ENCODE data around the gene RTN1.

RTN1 gene

GRCh38 chr14:59870277-59871165 is at the start of gene RTN1:
RTN1 (minus strand) TSS chr14:59870776; CDS start chr14:59870630, 146 bp downstream.
- DNase-seq (ENCODE audit: low spot score) = peak; percentile 83

GRCh38 chr14:59920378-59920683 is 49.8 kb upstream of the RTN1 start:
- no peak for DNase-seq (ENCODE audit: low spot score)

GRCh38 chr14:59919570-59920377 is 49.2 kb upstream of the RTN1 start, which contains the start of gene LRRC9:
LRRC9 (plus strand) TSS chr14:59920144.
- DNase-seq (ENCODE audit: low spot score) = peak; percentile 83

GRCh38 chr14:59918824-59919569 is 48.4 kb upstream of the RTN1 start:
- DNase-seq (ENCODE audit: low spot score) = peak; percentile 77

- DNase-seq (ENCODE audit: low spot score) = no peak
These were observed 42.6 kb upstream of the RTN1 start for GRCh38 chr14:59913187-59913586.

- DNase-seq (ENCODE audit: low spot score) = no peak
These were observed 41.9 kb upstream of the RTN1 start for GRCh38 chr14:59912443-59912842.

GRCh38 chr14:59905188-59905587 is 34.6 kb upstream of the RTN1 start:
- DNase-seq (ENCODE audit: low spot score) = no peak

- DNase-seq (ENCODE audit: low spot score) = no peak
These were observed 33.6 kb upstream of the RTN1 start for GRCh38 chr14:59904184-59904583.

- DNase-seq (ENCODE audit: low spot score) = no peak
These were observed 30.0 kb upstream of the RTN1 start for GRCh38 chr14:59900556-59900955.

- DNase-seq (ENCODE audit: low spot score) = peak; percentile 47
These were observed 27.3 kb upstream of the RTN1 start for GRCh38 chr14:59897757-59898383.

- no peak for DNase-seq (ENCODE audit: low spot score)
These were observed 25.1 kb upstream of the RTN1 start for GRCh38 chr14:59895721-59896120.

- DNase-seq (ENCODE audit: low spot score) = peak; percentile 57
These were observed 20.1 kb upstream of the RTN1 start for GRCh38 chr14:59890676-59891075.

GRCh38 chr14:59882957-59883356 is 12.4 kb upstream of the RTN1 start:
- DNase-seq (ENCODE audit: low spot score) = no peak

- no peak for DNase-seq (ENCODE audit: low spot score)
These were observed 555 bp upstream of the RTN1 start for GRCh38 chr14:59871166-59871495.

- DNase-seq (ENCODE audit: low spot score) = peak; percentile 63
These were observed 958 bp downstream of the RTN1 start for GRCh38 chr14:59869381-59870255.

GRCh38 chr14:59868021-59868420 is 2.6 kb downstream of the RTN1 start:
- no peak for DNase-seq (ENCODE audit: low spot score)

GRCh38 chr14:59863806-59864525 is 6.6 kb downstream of the RTN1 start:
- DNase-seq (ENCODE audit: low spot score) = no peak

- DNase-seq (ENCODE audit: low spot score) = no peak
These were observed 13.2 kb downstream of the RTN1 start for GRCh38 chr14:59857328-59857727.

GRCh38 chr14:59852350-59852749 is 18.2 kb downstream of the RTN1 start:
- no peak for DNase-seq (ENCODE audit: low spot score)

GRCh38 chr14:59850458-59850857 is 20.1 kb downstream of the RTN1 start:
- DNase-seq (ENCODE audit: low spot score) = no peak
